Body of pancreas (tissue), 4 donors: ENCODE data around the gene CHCHD3.

Experiments
- CTCF ChIP-seq, 7 experiments: fragments of 450-650 bp in 4 of 7; fragments of 200-600 bp in 3 of 7; sonication (generic) in 3 of 7; IDR thresholded peaks; one replicate each; pipeline ENCODE4 v1.5.1; 2016 to 2019; ENCODE audit warnings: antibody characterized with exemption in 7 of 7
- POLR2A ChIP-seq, 3 donors: fragments of 450-650 bp; IDR thresholded peaks; one replicate each; pipeline ENCODE4 v1.6.1; 2016; ENCODE audit warnings: antibody characterized with exemption in 3 of 3, mild to moderate bottlenecking in 2 of 3

- TF ChIP-seq CTCF (IDR thresholded peaks at IDR 0.05) (no peak), POLR2A (IDR thresholded peaks at IDR 0.05) (no peak)
Observed at GRCh38 chr7:133054162-133054840, 27.6 kb downstream of the CHCHD3 start.
